Neural cell (in vitro differentiated cells): ENCODE measurements around the gene SLC29A3. TPM values are rescaled to one million over a fixed set of nuclear protein-coding genes. Genes with fewer than 3 reads are reported as not detected.

ENCODE experiments used
- H2AFZ ChIP-seq: fragments of 200-600, 300-800 bp; sonication (generic), shearing (Covaris generic); 2 replicates; pipeline ENCODE4 v1.6.0; 2014; ENCODE audit warnings: low read depth, mild to moderate bottlenecking, antibody characterized with exemption, low read length, moderate library complexity
- H3F3A ChIP-seq: fragments of 200-600 bp; shearing (Covaris generic); 2 replicates; pipeline ENCODE4 v1.6.1; 2016; ENCODE audit warnings: mild to moderate bottlenecking, moderate library complexity, mixed read lengths, antibody characterized with exemption, low read length; ENCODE audit not compliant: insufficient read depth, poor library complexity, severe bottlenecking
- H3K27ac ChIP-seq: fragments of 200-600, 300-800 bp; sonication (generic), shearing (Covaris generic); 2 replicates; pipeline ENCODE4 v1.5.1; 2014; ENCODE audit warnings: mild to moderate bottlenecking, low read length, moderate library complexity
- H3K27me3 ChIP-seq: fragments of 300-800, 200-600 bp; sonication (generic), shearing (Covaris generic); 2 replicates; pipeline ENCODE4 v1.6.0; 2014; ENCODE audit warnings: mild to moderate bottlenecking, low read depth, low read length, moderate library complexity; ENCODE audit not compliant: insufficient read depth
- H3K36me3 ChIP-seq: fragments of 300-800, 200-600 bp; sonication (generic), shearing (Covaris generic); 2 replicates; pipeline ENCODE4 v1.5.1; 2014; ENCODE audit warnings: mild to moderate bottlenecking, antibody characterized with exemption, low read length, moderate library complexity; ENCODE audit not compliant: insufficient read depth
- H3K4me2 ChIP-seq: fragments of 300-800, 200-600 bp; sonication (generic), shearing (Covaris generic); 2 replicates; pipeline ENCODE4 v1.6.0; 2014; ENCODE audit warnings: mild to moderate bottlenecking, low read length
- H3K4me3 ChIP-seq: fragments of 300-800, 200-600 bp; sonication (generic), shearing (Covaris generic); 2 replicates; pipeline ENCODE4 v1.5.1; 2014; ENCODE audit warnings: mild to moderate bottlenecking, low read length, moderate library complexity
- H3K79me2 ChIP-seq: fragments of 200-600 bp; shearing (Covaris generic); replicated peaks from 2 replicates; pipeline ENCODE4 v1.6.0; 2014; ENCODE audit warnings: mild to moderate bottlenecking, low read length, moderate library complexity; ENCODE audit not compliant: insufficient read depth
- H3K9ac ChIP-seq: fragments of 300-800, 200-600 bp; sonication (generic), shearing (Covaris generic); 2 replicates; pipeline ENCODE4 v1.6.1; 2016; ENCODE audit warnings: mild to moderate bottlenecking, low read length, mixed read lengths
- H3K9me2 ChIP-seq: fragments of 200-600 bp; shearing (Covaris generic); 2 replicates; pipeline ENCODE4 v1.6.1; 2016; ENCODE audit warnings: mild to moderate bottlenecking, low read length, mixed read lengths; ENCODE audit not compliant: insufficient read depth
- H3K9me3 ChIP-seq: fragments of 200-600, 300-800 bp; sonication (generic), shearing (Covaris generic); 2 replicates; pipeline ENCODE4 v1.6.1; 2016; ENCODE audit warnings: mild to moderate bottlenecking, mixed run types, low read length, moderate library complexity, mixed read lengths
- H4K20me1 ChIP-seq: fragments of 200-600 bp; shearing (Covaris generic); 2 replicates; pipeline ENCODE4 v1.6.1; 2016; ENCODE audit warnings: mild to moderate bottlenecking, mixed run types; ENCODE audit not compliant: insufficient read depth
- CTCF ChIP-seq: fragments of 450-650 bp; IDR thresholded peaks from 2 replicates; pipeline ENCODE4 v1.5.1; 2014; ENCODE audit warnings: antibody characterized with exemption, mild to moderate bottlenecking, moderate library complexity; ENCODE audit not compliant: poor library complexity, severe bottlenecking
- EP300 ChIP-seq: fragments of 450-650 bp; conservative IDR thresholded peaks from 2 replicates; pipeline ENCODE4 v1.6.1; 2014; ENCODE audit warnings: antibody characterized with exemption, mild to moderate bottlenecking, moderate library complexity; ENCODE audit not compliant: poor library complexity, severe bottlenecking
- EZH2 ChIP-seq: fragments of 200-600, 300-800 bp; shearing (Covaris generic), sonication (generic); IDR thresholded peaks from 2 replicates; pipeline ENCODE4 v1.6.1; 2014; ENCODE audit warnings: antibody characterized with exemption, low read length, borderline replicate concordance, mild to moderate bottlenecking; ENCODE audit not compliant: insufficient read depth, poor library complexity, severe bottlenecking
- MXI1 ChIP-seq: fragments of 450-650 bp; conservative IDR thresholded peaks from 2 replicates; pipeline ENCODE4 v1.6.1; 2014; ENCODE audit warnings: antibody characterized with exemption, mild to moderate bottlenecking; ENCODE audit not compliant: poor library complexity, severe bottlenecking
- POLR2AphosphoS5 ChIP-seq: IDR thresholded peaks from 2 replicates; pipeline ENCODE4 v1.6.1; 2012
- RAD21 ChIP-seq: fragments of 450-650 bp; conservative IDR thresholded peaks from 2 replicates; pipeline ENCODE4 v1.6.1; 2014; ENCODE audit warnings: antibody characterized with exemption, mild to moderate bottlenecking, moderate library complexity
- REST ChIP-seq: IDR thresholded peaks from 2 replicates; pipeline ENCODE4 v1.6.1; 2012; ENCODE audit warnings: borderline replicate concordance
- SMC3 ChIP-seq: fragments of 450-650 bp; conservative IDR thresholded peaks from 2 replicates; pipeline ENCODE4 v1.6.1; 2014; ENCODE audit warnings: antibody characterized with exemption, mild to moderate bottlenecking, moderate library complexity; ENCODE audit not compliant: poor library complexity
- TAF1 ChIP-seq: IDR thresholded peaks from 2 replicates; pipeline ENCODE4 v1.6.1; 2012; ENCODE audit warnings: low read depth
- polyA plus RNA-seq: library from polyadenylated mRNA; depleted of rRNA; stranded (reverse); fragments of >200 nt; gene quantifications from 2 replicates; pipeline ENCODE4 v1.2.3, GENCODE V29; 2014

The SLC29A3 gene
- polyA plus RNA-seq, 1 donor from 2014 or later = 2.3 TPM

- H3K9me3 ChIP-seq = no peaks in the 10 kb centered on the region
- H3K4me2 ChIP-seq = no peak overlapping the region
- no peaks in the 10 kb centered on the region for H3K79me2 ChIP-seq
- no peaks in the 10 kb centered on the region for H3K36me3 ChIP-seq
- no peaks in the 10 kb centered on the region for H4K20me1 ChIP-seq
- H3K27me3 ChIP-seq = no peaks in the 10 kb centered on the region
- no peak overlapping the region for H3K27ac ChIP-seq
- TF ChIP-seq POLR2AphosphoS5 = no peak
- TF ChIP-seq MXI1 = no peak
- TF ChIP-seq EP300 = no peak
- no peak for TF ChIP-seq REST
- no peak for TF ChIP-seq TAF1
- TF ChIP-seq CTCF = no peak
- no peak for TF ChIP-seq EZH2
- TF ChIP-seq RAD21 = no peak
- no peak for TF ChIP-seq SMC3
- H2AFZ ChIP-seq = no peak overlapping the region
- no peaks in the 10 kb centered on the region for H3F3A ChIP-seq
- no peak overlapping the region for H3K4me3 ChIP-seq
- H3K9me2 ChIP-seq = no peaks in the 10 kb centered on the region
- H3K9ac ChIP-seq = no peak overlapping the region
These were observed 32.0 kb downstream of the SLC29A3 start for GRCh38 chr10:71351087-71351486.

GRCh38 chr10:71351628-71352319 lies 32.7 kb downstream of the SLC29A3 start:
- TF ChIP-seq EP300 (no peak), SMC3 (no peak), REST (no peak), MXI1 (no peak), POLR2AphosphoS5 (no peak), RAD21 (no peak), CTCF (no peak), EZH2 (no peak), TAF1 (no peak)
- no peaks in the 10 kb centered on the region for H3K79me2 ChIP-seq
- H3K27ac ChIP-seq = no peak overlapping the region
- H3F3A ChIP-seq = no peaks in the 10 kb centered on the region
- H2AFZ ChIP-seq = no peak overlapping the region
- no peaks in the 10 kb centered on the region for H3K27me3 ChIP-seq
- H3K4me2 ChIP-seq = no peak overlapping the region
- no peaks in the 10 kb centered on the region for H4K20me1 ChIP-seq
- H3K9me2 ChIP-seq = no peaks in the 10 kb centered on the region
- no peak overlapping the region for H3K4me3 ChIP-seq
- H3K9ac ChIP-seq = no peak overlapping the region
- no peaks in the 10 kb centered on the region for H3K36me3 ChIP-seq
- no peaks in the 10 kb centered on the region for H3K9me3 ChIP-seq
